Stomach (tissue), 9 donors: Measurements from ENCODE around the gene MYBPC2. TPM values are rescaled to one million over a fixed set of nuclear protein-coding genes. Genes with fewer than 3 reads are reported as not detected.
A peak's percentile ranks its signal among the peaks of the same experiment; 100 is the strongest.

Experiments used
- DNase-seq, 2 donors: peaks; one replicate each; pipeline versions ENCODE4 v3.0.0 to v3.0.0-alpha.2; 2013 to 2019
- H3K27ac ChIP-seq, 5 donors: fragments of 200-600 bp in 4 of 5; sonication (generic) in 4 of 5; one replicate each; pipeline ENCODE4 v1.5.1; 2013 to 2019; ENCODE audit warnings: mild to moderate bottlenecking in 1 of 5, moderate library complexity in 1 of 5
- H3K27me3 ChIP-seq, 3 donors: fragments of 200-600 bp; sonication (generic); one replicate each; pipeline ENCODE4 v1.5.1; 2017 to 2019; ENCODE audit warnings: mixed run types in 1 of 3
- H3K36me3 ChIP-seq, 4 donors: fragments of 200-600 bp; sonication (generic); 1 replicate in 3 of 4; 2 replicates in 1 of 4; pipeline ENCODE4 v1.5.1; 2016 to 2019
- H3K4me1 ChIP-seq, 4 donors: fragments of 200-600 bp; sonication (generic); one replicate each; pipeline ENCODE4 v1.5.1; 2016 to 2019
- H3K4me3 ChIP-seq, 4 donors: fragments of 200-600 bp; sonication (generic) in 3 of 4; one replicate each; pipeline ENCODE4 v1.5.1; 2016 to 2019; ENCODE audit warnings: mild to moderate bottlenecking in 1 of 4
- H3K9me3 ChIP-seq, 4 donors: fragments of 200-600 bp; sonication (generic); one replicate each; pipeline ENCODE4 v1.5.1; 2016 to 2019
- CTCF ChIP-seq, 7 experiments: fragments of 450-650 bp in 4 of 7; fragments of 200-600 bp in 3 of 7; sonication (generic) in 3 of 7; IDR thresholded peaks; one replicate each; pipeline ENCODE4 v1.5.1; 2016 to 2019; ENCODE audit warnings: antibody characterized with exemption in 7 of 7, control low read depth in 2 of 7, mild to moderate bottlenecking in 1 of 7
- EP300 ChIP-seq: sonication (generic); formaldehyde crosslinking; IDR thresholded peaks from one replicate; pipeline ENCODE4 v1.6.1; 2017; ENCODE audit warnings: antibody characterized with exemption
- POLR2A ChIP-seq, 4 donors: fragments of 450-650 bp; IDR thresholded peaks; one replicate each; pipeline ENCODE4 v1.6.1; 2016; ENCODE audit warnings: antibody characterized with exemption in 4 of 4, control low read depth in 2 of 4, mild to moderate bottlenecking in 1 of 4, moderate library complexity in 1 of 4
- POLR2AphosphoS5 ChIP-seq, 3 donors: sonication (generic); formaldehyde crosslinking; IDR thresholded peaks; one replicate each; pipeline ENCODE4 v1.6.1; 2016; ENCODE audit warnings: antibody characterized with exemption in 3 of 3
- WGBS, 5 donors: extraction: QIAGEN DNeasy Blood & Tissue Kit in 3 of 5; methylation state at CpG; one replicate each; pipeline versions ENCODE4 v1.1.5 to v1.1.7; 2013 to 2018; 5-methylcytosine and 5-hydroxymethylcytosine counted together
- intact Hi-C: fragments of 100-400 bp; cut with DNase I; formaldehyde crosslinking; loops from one replicate; pipeline ENCODE4 v1.15.1; 2023; ENCODE audit warnings: low total_unique reads
- polyA plus RNA-seq, 3 donors: library from polyadenylated mRNA; stranded (reverse); fragments of 200-250 nt; gene quantifications; one replicate each; pipeline ENCODE4 v1.2.3, GENCODE V29; 2013
- total RNA-seq, 5 donors: library from RNA; depleted of rRNA; stranded (reverse); fragments of >200 nt; gene quantifications; one replicate each; pipeline versions ENCODE4 v1.1.0 to v1.2.3, GENCODE V29; 2014 to 2016
- donor health status: healthy with polysubstance abuse.
- donor health status: Bipolar disorder and iron deficiency.
- donor health status: healthy.

Gene MYBPC2
- total and polyA plus RNA-seq, 8 donors = 0.10 to 0.31 TPM; not detected in 6

DNA sequence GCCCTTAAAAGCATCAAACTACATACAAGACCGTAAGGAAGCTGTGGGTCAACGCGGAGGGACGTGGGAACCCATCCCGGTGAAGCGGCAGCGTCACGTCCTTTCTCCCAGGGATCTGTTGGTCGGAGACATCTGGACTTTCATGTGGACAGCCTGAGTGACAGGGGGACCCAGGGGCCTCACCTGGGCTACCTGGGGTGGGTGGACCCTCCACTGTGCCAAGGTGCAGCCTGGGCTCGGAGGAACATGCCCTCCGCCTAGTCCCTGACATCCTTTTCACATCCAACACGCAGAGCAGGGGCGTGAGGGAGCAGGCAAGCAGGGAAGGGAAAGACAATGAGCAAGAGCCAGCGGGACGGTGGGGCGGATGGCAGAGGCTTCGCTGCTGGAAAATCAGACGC, 57.7 kb downstream of the MYBPC2 start:
- TF ChIP-seq POLR2A (IDR thresholded peaks at IDR 0.05) = no peak
- no peak for TF ChIP-seq CTCF (IDR thresholded peaks at IDR 0.05)
- no peak for TF ChIP-seq POLR2AphosphoS5 (IDR thresholded peaks at IDR 0.05)
- no peak for TF ChIP-seq EP300
- WGBS, 5 donors = 91 to 96% (median 93%) methylated on average over 18 of the region's 18 CpGs
- no peak for DNase-seq
- Histone ChIP-seq H3K4me3 (no peak overlapping the region), H3K9me3 (peaks cover 0 to 4% (median 0%) of the 10 kb centered on the region in 4 donors), H3K36me3 (peaks cover 0 to 8% (median 2%) of the 10 kb centered on the region in 4 donors), H3K27ac (no peak overlapping the region), H3K4me1 (peaks cover 0 to 5% (median 0%) of the 10 kb centered on the region in 4 donors), H3K27me3 (peaks cover 0 to 50% (median 11%) of the 10 kb centered on the region in 3 donors)
- intact Hi-C loops = no loop called here

DNA sequence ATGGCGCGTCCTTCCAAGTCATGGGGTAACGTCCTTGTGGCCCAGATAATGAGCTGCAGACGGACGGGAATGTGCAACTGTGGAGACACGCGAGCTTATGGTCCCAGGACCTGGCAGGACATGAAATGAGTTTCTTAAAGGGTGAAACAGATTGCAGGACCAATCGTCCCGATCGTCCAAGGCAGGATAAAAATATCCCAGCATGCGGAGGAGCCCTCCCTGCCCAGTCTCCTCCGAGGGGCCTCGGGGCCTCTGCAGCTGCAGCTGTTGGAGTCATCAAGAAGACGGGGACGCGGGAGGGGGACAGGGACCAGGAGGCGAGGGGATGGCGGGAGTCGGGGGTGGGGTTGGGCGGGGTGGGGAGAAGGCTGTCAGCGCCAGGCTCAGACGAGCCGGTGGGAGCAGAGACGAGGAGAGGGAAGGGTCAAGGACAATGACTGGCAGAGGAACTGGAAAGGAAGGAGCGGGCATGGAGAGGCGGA, 58.3 kb downstream of the MYBPC2 start:
- DNase-seq = peak in 1 of 2 donors; percentile 39
- H3K9me3 ChIP-seq = peaks cover 0 to 4% (median 0%) of the 10 kb centered on the region in 4 donors
- intact Hi-C loops = no loop called here
- no peak overlapping the region for H3K4me3 ChIP-seq
- H3K27ac ChIP-seq = no peak overlapping the region
- WGBS, 5 donors = 31 to 58% (median 50%) methylated on average over 22 to 26 of the region's 26 CpGs
- H3K36me3 ChIP-seq = peaks cover 0 to 8% (median 2%) of the 10 kb centered on the region in 4 donors
- H3K27me3 ChIP-seq = peaks cover 0 to 50% (median 11%) of the 10 kb centered on the region in 3 donors
- no peak for TF ChIP-seq POLR2A (IDR thresholded peaks at IDR 0.05)
- no peak for TF ChIP-seq POLR2AphosphoS5 (IDR thresholded peaks at IDR 0.05)
- TF ChIP-seq CTCF (IDR thresholded peaks at IDR 0.05) = no peak
- no peak for TF ChIP-seq EP300
- H3K4me1 ChIP-seq = peaks cover 0 to 5% (median 0%) of the 10 kb centered on the region in 4 donors

GRCh38 chr19:50492303-50493052, 59.8 kb downstream of the MYBPC2 start:
- peaks cover 0 to 8% (median 2%) of the 10 kb centered on the region in 4 donors for H3K36me3 ChIP-seq
- DNase-seq = peak in 1 of 2 donors; percentile 41
- no peak overlapping the region for H3K4me3 ChIP-seq
- peaks cover 0 to 4% (median under 1%) of the 10 kb centered on the region in 4 donors for H3K4me1 ChIP-seq
- 3 to 26% (median 6%) methylated on average over 9 to 12 of the region's 12 CpGs for WGBS, 5 donors
- peaks cover 0 to 41% (median 7%) of the 10 kb centered on the region in 3 donors for H3K27me3 ChIP-seq
- TF ChIP-seq POLR2AphosphoS5 (IDR thresholded peaks at IDR 0.05) (no peak), EP300 (no peak), POLR2A (IDR thresholded peaks at IDR 0.05) (no peak), CTCF (IDR thresholded peaks at IDR 0.05) (no peak)
- intact Hi-C loops = no loop called here
- H3K27ac ChIP-seq = no peak overlapping the region
- peaks cover 0 to 4% (median 0%) of the 10 kb centered on the region in 4 donors for H3K9me3 ChIP-seq

DNA sequence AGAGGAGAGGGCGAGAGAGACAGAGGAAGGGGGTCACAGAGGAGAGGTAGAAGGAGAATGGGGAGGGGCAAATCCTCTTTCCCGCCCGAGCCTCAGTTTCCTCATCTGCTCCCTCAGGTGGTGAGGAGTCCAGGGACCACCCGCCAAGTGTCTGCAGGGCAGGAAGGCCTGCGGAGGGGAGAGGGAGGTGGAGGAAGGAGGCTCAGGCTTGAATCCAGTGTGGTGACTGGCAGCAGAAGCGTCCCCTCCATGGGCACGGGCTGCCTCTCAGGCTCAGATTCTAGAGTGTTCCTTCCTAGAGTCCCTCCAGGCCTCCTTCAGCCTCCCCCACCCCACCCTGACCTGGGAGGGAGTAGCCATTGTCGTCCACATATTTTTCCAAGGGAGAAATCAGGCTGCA, 60.5 kb downstream of the MYBPC2 start:
- intact Hi-C loops = no loop called here
- H3K27me3 ChIP-seq = peaks cover 0 to 34% (median 5%) of the 10 kb centered on the region in 3 donors
- TF ChIP-seq POLR2AphosphoS5 (IDR thresholded peaks at IDR 0.05) (no peak), EP300 (no peak), POLR2A (IDR thresholded peaks at IDR 0.05) (no peak), CTCF (IDR thresholded peaks at IDR 0.05) (no peak)
- peaks cover 0 to 8% (median 2%) of the 10 kb centered on the region in 4 donors for H3K36me3 ChIP-seq
- DNase-seq = no peak
- H3K9me3 ChIP-seq = peaks cover 0 to 4% (median 0%) of the 10 kb centered on the region in 4 donors
- no peak overlapping the region for H3K27ac ChIP-seq
- no peak overlapping the region for H3K4me3 ChIP-seq
- WGBS, 5 donors = 52 to 71% (median 66%) methylated on average over 7 to 8 of the region's 8 CpGs
- peaks cover 0 to 4% (median 0%) of the 10 kb centered on the region in 4 donors for H3K4me1 ChIP-seq
